GM12864 (cell line): ENCODE results near the gene SRRM2.

ENCODE experiments used
- DNase-seq: peaks from one replicate; pipeline ENCODE4 v3.0.0-alpha.2; 2011; ENCODE audit warnings: low read depth
- H3K4me3 ChIP-seq: 2 replicates; pipeline ENCODE4 v1.5.1; 2011; ENCODE audit warnings: mild to moderate bottlenecking, low read depth, low read length, control low read depth
- TF ChIP-seq, protein P1 (sequence below): IDR thresholded peaks from 2 replicates; pipeline ENCODE4 v1.5.1; 2011; ENCODE audit warnings: low read depth, mild to moderate bottlenecking, moderate library complexity, low read length, control low read depth, inconsistent platforms; ENCODE audit errors: missing control alignments

The SRRM2 gene

GRCh38 chr16:2715064-2715463, 37.4 kb upstream of the SRRM2 start:
- TF ChIP-seq, protein P1, sequence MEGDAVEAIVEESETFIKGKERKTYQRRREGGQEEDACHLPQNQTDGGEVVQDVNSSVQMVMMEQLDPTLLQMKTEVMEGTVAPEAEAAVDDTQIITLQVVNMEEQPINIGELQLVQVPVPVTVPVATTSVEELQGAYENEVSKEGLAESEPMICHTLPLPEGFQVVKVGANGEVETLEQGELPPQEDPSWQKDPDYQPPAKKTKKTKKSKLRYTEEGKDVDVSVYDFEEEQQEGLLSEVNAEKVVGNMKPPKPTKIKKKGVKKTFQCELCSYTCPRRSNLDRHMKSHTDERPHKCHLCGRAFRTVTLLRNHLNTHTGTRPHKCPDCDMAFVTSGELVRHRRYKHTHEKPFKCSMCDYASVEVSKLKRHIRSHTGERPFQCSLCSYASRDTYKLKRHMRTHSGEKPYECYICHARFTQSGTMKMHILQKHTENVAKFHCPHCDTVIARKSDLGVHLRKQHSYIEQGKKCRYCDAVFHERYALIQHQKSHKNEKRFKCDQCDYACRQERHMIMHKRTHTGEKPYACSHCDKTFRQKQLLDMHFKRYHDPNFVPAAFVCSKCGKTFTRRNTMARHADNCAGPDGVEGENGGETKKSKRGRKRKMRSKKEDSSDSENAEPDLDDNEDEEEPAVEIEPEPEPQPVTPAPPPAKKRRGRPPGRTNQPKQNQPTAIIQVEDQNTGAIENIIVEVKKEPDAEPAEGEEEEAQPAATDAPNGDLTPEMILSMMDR: no peak
- H3K4me3 ChIP-seq: no peak overlapping the region
- DNase-seq: no peak

DNA sequence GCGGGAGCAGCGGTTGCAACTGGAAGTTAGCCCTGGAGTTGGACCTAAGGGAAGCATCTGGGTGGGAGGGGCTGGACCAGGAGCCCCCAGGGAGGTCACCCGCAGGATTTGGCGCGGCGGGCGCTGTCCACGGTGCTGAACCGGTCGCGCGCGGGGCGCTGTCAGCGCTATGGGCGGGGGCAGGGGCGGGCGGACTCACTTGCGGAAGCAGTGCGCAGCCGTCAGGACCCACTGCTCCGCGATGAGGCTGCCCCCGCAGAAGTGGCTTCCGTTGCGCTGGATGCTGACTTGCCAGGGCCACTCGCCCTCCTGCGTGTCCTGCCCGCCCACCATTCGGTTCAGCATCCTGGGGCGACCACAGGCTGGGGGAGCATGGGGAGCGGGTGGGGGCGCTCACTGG, 36.9 kb upstream of the SRRM2 start:
- TF ChIP-seq, protein P1: no peak
- DNase-seq: no peak
- no peak overlapping the region for H3K4me3 ChIP-seq

- DNase-seq: no peak
- no peak overlapping the region for H3K4me3 ChIP-seq
- TF ChIP-seq, protein P1: no peak
Observed at GRCh38 chr16:2715966-2716885, 36.2 kb upstream of the SRRM2 start.

DNA sequence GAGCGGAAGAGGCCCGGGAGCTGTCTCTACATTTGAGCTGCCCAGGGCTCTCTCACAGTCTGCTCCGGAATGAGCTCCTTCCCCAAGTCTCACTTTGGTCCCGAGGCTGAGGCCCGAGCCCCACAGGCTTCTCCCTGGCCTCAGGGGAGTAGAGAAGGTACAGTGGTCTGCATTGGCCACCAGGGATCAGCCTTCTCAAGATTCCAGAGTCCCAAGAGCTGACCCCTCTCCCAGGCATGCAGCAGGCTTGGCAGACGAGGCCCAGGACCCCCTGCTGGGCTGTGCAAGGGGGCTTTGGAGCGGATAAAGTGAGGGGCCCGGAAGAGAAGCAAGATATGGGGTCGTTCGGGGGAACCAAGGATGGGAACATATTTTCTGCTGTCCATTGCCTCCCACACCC, 35.5 kb upstream of the SRRM2 start:
- DNase-seq: no peak
- TF ChIP-seq, protein P1: no peak

DNA sequence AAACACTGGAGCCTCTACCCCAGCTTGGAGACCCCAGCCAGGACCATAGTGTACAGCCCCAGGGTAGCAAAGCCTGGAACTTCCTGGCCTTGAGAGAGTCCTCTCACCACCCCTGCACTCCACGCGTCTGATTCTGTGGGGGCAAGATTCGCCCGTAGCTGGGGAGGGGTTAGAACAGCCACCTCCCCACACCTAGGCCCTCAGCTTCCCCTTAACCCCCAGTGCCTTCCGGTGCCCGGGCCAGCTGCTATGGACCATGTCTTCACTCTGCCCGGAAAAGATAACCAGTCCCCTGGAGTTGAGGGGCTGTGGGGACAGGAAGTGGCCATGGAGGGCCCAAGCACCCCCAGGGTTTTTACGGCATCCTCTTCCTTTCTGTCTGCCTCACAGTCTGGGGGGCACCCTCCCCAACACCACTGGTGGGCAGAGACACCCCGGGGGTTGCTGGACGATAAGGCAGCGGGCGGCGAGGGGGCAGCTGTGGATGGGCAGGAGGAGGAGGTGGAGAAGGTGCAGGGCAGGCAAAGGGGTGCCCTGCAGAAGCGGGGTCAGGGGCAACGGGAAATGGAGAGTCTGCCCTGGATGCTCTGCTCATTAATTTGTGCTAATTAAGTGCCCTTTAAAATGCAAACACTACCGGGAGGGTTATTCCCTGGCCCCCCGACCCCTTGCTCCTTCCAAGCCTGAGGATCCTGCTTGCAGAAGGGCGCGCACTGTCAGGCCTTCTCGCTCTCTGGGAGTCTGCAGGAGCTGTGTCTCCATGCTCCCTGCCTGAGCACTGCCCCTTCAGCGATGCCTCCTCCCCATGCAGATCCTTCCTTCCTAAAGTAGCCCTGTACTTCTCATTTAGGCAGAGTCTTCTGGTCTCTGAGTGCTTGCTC, 34.8 kb upstream of the SRRM2 start:
- no peak overlapping the region for H3K4me3 ChIP-seq
- no peak for DNase-seq

More for the DNA sequence above, 35.5 kb upstream of the SRRM2 start:
- no peak overlapping the region for H3K4me3 ChIP-seq

DNA sequence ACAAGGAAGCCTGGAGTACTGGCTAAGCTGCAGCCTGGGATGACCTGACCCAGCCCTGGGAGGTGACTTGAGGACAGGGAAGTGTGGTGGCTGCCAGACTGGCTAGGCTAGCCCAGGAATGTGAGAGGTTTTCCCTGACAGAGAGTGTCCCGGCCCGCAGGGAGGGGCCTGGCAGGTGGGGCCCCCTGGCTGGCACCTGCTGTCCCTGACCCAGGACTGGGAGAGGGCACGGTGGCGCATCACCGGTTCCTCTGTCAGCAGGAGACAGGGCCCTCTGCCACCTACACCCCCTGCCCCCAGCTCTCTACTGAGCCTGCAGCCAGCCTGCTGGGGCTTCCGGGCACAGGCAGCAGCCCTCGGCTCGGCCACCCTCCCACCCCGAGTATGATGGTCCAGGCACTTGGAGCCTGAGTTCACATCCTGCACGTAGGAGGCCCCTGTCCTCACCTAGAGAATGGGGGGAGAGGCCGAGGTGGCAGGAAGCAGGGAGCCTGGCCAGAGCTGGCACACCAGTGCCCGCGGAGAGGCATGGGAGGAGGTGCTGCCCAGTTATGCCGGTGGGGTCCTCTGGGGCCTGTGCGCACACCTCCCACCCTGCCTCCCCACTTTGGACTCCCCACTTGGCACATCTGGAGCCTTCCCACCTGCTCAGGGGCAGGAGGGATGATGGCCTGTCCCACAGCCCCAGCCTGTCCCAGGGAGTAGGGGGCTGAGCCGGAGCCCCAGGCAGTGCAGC, 32.9 kb upstream of the SRRM2 start:
- no peak for DNase-seq
- TF ChIP-seq, protein P1: no peak
- H3K4me3 ChIP-seq: no peak overlapping the region

More for the DNA sequence above, 34.8 kb upstream of the SRRM2 start:
- TF ChIP-seq, protein P1: no peak
